HT-29 (cell line): ENCODE data around the gene TTPAL. TPM values are rescaled to one million over a fixed set of nuclear protein-coding genes. Genes with fewer than 3 reads are reported as not detected.

Experiments
- DNase-seq: peaks from one replicate; pipeline ENCODE4 v3.0.0-alpha.2; 2015; ENCODE audit warnings: low spot score
- total RNA-seq: library from RNA; depleted of rRNA; stranded (reverse); fragments of >200 nt; shearing (Covaris generic); gene quantifications from 2 replicates; pipeline ENCODE4 v1.2.3, GENCODE V29; 2014; rRNA removed

TTPAL gene, protein sequence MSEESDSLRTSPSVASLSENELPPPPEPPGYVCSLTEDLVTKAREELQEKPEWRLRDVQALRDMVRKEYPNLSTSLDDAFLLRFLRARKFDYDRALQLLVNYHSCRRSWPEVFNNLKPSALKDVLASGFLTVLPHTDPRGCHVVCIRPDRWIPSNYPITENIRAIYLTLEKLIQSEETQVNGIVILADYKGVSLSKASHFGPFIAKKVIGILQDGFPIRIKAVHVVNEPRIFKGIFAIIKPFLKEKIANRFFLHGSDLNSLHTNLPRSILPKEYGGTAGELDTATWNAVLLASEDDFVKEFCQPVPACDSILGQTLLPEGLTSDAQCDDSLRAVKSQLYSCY
- 4.7 and 4.8 TPM in 2 replicates for total RNA-seq

GRCh38 chr20:44475694-44476560, at the start of gene TTPAL:
Gene TTPAL, plus strand, starts transcription at chr20:44475874. Its CDS starts 4,126 bp downstream, at chr20:44480000.
- peak; percentile 98 for DNase-seq

- DNase-seq = no peak
Measured at GRCh38 chr20:44425923-44426322, 49.8 kb upstream of the TTPAL start.

DNA sequence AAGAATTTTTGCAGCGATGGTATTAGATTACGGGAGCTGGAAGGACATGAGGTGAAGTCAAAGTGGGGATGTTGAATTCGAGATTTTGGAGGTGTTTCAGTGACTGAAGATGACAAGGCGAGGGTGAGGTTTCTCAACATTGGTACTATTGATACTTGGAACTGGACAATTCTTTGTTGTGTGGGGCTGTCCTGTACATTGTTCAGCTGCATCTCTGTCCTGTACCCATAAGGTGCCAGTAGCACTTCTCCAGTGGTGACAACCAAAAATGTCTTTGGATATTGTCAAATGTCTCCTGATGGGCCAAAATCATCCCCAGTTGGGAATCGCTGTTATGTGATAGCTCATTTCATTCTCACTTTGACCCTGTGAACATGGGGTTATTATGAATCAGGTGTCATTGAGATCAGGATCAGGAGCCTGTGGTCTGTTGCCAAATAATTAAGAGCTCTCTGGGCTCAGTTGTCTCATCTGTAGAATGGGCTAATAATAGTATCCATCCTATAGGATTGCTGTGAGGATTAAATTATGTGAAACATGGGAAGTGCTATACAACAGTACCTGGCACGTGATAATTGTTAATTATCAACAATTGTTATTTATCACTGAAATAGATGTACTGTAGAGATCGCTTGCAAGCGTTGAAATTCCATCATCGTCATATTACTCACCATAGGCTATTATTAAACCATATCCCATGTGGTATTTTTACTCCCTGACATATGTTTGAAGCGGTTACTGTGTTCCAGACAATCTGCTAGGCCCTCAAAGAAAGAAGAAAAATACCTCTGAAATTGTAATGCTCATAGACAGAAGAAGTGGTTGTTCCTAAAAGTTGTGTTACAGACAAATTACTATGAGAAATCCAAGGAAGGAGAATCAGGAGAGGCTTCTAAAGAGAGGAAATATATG, 48.5 kb upstream of the TTPAL start:
- no peak for DNase-seq

DNA sequence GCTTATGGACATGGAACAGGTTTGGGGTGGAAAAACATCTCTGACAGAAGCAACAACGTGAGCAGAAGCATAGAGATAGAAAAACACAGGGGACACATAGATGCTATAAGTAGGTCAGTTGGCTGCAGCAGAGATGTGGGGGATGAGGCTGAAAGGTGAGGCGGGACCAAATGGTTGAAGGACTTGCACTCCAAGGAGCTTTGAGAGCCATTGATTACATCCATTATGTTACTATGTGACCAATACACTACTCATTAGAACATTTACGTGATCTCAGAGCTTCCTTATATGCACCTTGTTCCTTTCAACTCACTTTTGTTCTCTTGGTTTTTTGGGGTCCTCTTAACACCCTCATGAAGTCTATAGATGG, 47.9 kb upstream of the TTPAL start:
- DNase-seq = no peak

GRCh38 chr20:44428174-44429016, 47.3 kb upstream of the TTPAL start:
- DNase-seq = no peak

GRCh38 chr20:44429017-44429339, 46.7 kb upstream of the TTPAL start:
- DNase-seq = no peak

DNA sequence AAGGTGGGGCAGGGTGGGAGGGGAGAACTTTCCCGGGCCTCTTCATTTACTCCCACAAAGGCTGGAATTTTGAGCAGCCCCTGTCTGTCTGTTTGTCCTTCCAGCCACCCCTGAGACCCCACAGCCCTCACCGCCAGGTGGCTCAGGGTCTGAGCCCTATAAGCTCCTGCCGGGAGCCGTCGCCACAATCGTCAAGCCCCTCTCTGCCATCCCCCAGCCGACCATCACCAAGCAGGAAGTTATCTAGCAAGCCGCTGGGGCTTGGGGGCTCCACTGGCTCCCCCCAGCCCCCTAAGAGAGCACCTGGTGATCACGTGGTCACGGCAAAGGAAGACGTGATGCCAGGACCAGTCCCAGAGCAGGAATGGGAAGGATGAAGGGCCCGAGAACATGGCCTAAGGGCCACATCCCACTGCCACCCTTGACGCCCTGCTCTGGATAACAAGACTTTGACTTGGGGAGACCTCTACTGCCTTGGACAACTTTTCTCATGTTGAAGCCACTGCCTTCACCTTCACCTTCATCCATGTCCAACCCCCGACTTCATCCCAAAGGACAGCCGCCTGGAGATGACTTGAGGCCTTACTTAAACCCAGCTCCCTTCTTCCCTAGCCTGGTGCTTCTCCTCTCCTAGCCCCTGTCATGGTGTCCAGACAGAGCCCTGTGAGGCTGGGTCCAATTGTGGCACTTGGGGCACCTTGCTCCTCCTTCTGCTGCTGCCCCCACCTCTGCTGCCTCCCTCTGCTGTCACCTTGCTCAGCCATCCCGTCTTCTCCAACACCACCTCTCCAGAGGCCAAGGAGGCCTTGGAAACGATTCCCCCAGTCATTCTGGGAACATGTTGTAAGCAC, 46.0 kb upstream of the TTPAL start:
- no peak for DNase-seq

- DNase-seq = no peak
Measured at GRCh38 chr20:44430270-44431065, 45.2 kb upstream of the TTPAL start.

DNA sequence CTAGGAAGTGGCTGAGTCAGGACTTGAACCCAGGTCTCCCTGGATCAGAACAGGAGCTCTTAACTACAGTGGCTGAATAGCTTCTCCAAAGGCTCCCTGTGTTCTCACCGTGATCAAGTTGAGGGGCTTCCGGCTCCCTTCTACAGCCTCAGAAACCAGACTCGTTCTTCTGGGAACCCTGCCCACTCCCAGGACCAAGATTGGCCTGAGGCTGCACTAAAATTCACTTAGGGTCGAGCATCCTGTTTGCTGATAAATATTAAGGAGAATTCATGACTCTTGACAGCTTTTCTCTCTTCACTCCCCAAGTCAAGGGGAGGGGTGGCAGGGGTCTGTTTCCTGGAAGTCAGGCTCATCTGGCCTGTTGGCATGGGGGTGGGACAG, 44.6 kb upstream of the TTPAL start:
- no peak for DNase-seq

GRCh38 chr20:44431502-44432234, 44.0 kb upstream of the TTPAL start:
- no peak for DNase-seq

- no peak for DNase-seq
Measured at GRCh38 chr20:44432618-44433577, 42.8 kb upstream of the TTPAL start.

- DNase-seq = no peak
Measured at GRCh38 chr20:44433751-44434538, 41.7 kb upstream of the TTPAL start.

- no peak for DNase-seq
Measured at GRCh38 chr20:44435630-44436335, 39.9 kb upstream of the TTPAL start.

- no peak for DNase-seq
Measured at GRCh38 chr20:44436393-44436792, 39.3 kb upstream of the TTPAL start.

DNA sequence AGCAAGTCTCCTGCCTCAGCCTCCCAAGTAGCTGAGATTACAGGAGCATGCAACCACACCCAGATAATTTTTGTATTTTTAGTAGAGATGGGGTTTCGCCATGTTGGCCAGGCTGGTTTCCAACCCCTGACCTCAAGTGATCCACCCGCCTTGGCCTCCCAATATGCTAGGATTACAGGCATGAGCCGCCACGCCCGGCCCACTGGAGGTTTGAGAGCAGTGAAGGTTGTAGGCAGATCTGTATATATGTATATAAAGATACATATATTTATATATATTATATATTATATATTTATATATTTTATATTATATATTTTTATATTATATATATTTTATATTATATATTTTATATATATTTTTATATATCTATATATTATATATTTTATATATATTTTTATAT, 38.2 kb upstream of the TTPAL start:
- DNase-seq = no peak

DNA sequence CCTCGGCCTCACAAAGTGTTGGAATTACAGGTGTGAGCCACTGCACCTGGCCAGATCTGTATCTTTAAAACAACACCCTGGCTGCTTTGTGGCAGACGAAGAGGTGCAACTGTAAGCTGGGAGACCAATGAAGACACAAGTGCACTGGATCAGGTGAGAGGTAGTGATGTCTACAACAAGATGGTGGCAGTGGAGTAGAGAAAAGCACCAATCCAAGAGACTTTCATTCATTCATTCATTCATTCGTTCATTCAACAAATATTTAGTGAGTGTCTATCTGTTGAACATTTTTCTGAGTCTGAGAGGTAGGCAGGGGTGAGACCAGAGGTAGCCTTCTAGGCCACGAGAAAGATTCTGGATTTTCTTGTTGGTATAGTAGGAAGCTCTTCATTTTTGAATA, 36.9 kb upstream of the TTPAL start:
- no peak for DNase-seq
